HCT116 (cell line): ENCODE data around the gene ENGASE. TPM values are rescaled to one million over a fixed set of nuclear protein-coding genes. Genes with fewer than 3 reads are reported as not detected.

Experiments used
- ATAC-seq: fragments of 200-7000 bp; cut with Tn5 transposase; 2 replicates; pipeline ENCODE4 v1.9.1; 2020; ENCODE audit warnings: mild to moderate bottlenecking, moderate library complexity
- BruUV-seq: library from RNA; stranded (reverse); fragments of 400-500 nt; replicated peaks from 2 replicates; lab custom pipeline; 2021; lab: Mats Ljungman, UMichigan
- CTCF ChIA-PET: fragments of 300-600 bp; sonication (Branson Sonifier 250); formaldehyde crosslinking; loops from one replicate; lab custom pipeline; 2021; ENCODE audit warnings: antibody characterized with exemption; lab: Charles Lee
- POLR2A ChIA-PET: fragments of 300-600, 350-600 bp; sonication (Branson Sonifier 250); formaldehyde crosslinking; loops from one replicate; lab custom pipeline; 2021; ENCODE audit warnings: antibody characterized with exemption; lab: Charles Lee
- RAD21 ChIA-PET, 2 experiments: fragments of 300-600 bp; sonication (Branson Sonifier 250); formaldehyde crosslinking; loops; one replicate each; lab custom pipeline; 2023; ENCODE audit warnings: low total read pairs in 2 of 2; ENCODE audit not compliant: uncharacterized antibody in 2 of 2, unreplicated experiment in 2 of 2, low non-redundant PET in 1 of 2; lab: Charles Lee
- DNase-seq: peaks from one replicate; pipeline ENCODE4 v3.0.0-alpha.2; 2010; ENCODE audit warnings: low read depth, low spot score
- H2AFZ ChIP-seq: fragments of 200-600 bp; shearing (Covaris generic), sonication (generic); 2 replicates; pipeline ENCODE4 v1.6.1; 2017; ENCODE audit warnings: low read depth, mixed run types, mixed read lengths, antibody characterized with exemption, low read length; ENCODE audit not compliant: poor library complexity, severe bottlenecking
- H3K27ac ChIP-seq: 2 replicates; pipeline ENCODE4 v1.5.1; 2012; ENCODE audit warnings: low read depth, low read length
- H3K27me3 ChIP-seq: fragments of 200-600 bp; sonication (generic); 2 replicates; pipeline ENCODE4 v1.6.1; 2016; ENCODE audit warnings: mixed run types, low read length, mixed read lengths; ENCODE audit not compliant: insufficient read depth
- H3K36me3 ChIP-seq, 2 experiments: fragments of 200-500 bp in 1 of 2; fragments of 200-600 bp in 1 of 2; sonication (Bioruptor generic) in 1 of 2; sonication (generic) in 1 of 2; 2 replicates each; pipeline versions ENCODE4 v1.5.1 to v1.6.1; 2014 to 2016; ENCODE audit warnings: low read length in 2 of 2, inconsistent platforms in 1 of 2, mixed read lengths in 1 of 2, mixed run types in 1 of 2; ENCODE audit not compliant: insufficient read depth in 2 of 2, control insufficient read depth in 1 of 2
- H3K4me1 ChIP-seq, 2 experiments: fragments of 200-600 bp in 1 of 2; sonication (generic) in 1 of 2; 2 replicates each; pipeline versions ENCODE4 v1.5.1 to v1.6.1; 2012 to 2017; ENCODE audit warnings: low read length in 2 of 2, inconsistent platforms in 1 of 2, mild to moderate bottlenecking in 1 of 2, mixed read lengths in 1 of 2, mixed run types in 1 of 2, moderate library complexity in 1 of 2; ENCODE audit not compliant: insufficient read depth in 2 of 2, control insufficient read depth in 1 of 2
- H3K4me2 ChIP-seq: fragments of 200-600 bp; sonication (generic); 2 replicates; pipeline ENCODE4 v1.6.1; 2017; ENCODE audit warnings: mixed run types, low read length, mixed read lengths
- H3K4me3 ChIP-seq, 2 experiments: fragments of 200-600 bp in 1 of 2; sonication (generic) in 1 of 2; replicated peaks in 1 of 2; 2 replicates each; pipeline ENCODE4 v1.5.1; 2011 to 2016; ENCODE audit warnings: low read length in 2 of 2, control low read depth in 1 of 2, low read depth in 1 of 2, mild to moderate bottlenecking in 1 of 2, mixed read lengths in 1 of 2, mixed run types in 1 of 2
- H3K79me2 ChIP-seq: fragments of 200-600 bp; sonication (generic); 2 replicates; pipeline ENCODE4 v1.6.1; 2017; ENCODE audit warnings: mild to moderate bottlenecking, mixed run types, low read length, moderate library complexity, mixed read lengths; ENCODE audit not compliant: insufficient read depth
- H3K9ac ChIP-seq: fragments of 200-600 bp; sonication (generic); 2 replicates; pipeline ENCODE4 v1.6.1; 2016; ENCODE audit warnings: low read length, mixed read lengths
- H3K9me2 ChIP-seq: fragments of 200-600 bp; sonication (generic), shearing (Covaris generic); 2 replicates; pipeline ENCODE4 v1.6.1; 2017; ENCODE audit warnings: mixed run types, mild to moderate bottlenecking, moderate library complexity; ENCODE audit not compliant: insufficient read depth
- H3K9me3 ChIP-seq, 2 experiments: fragments of 200-500 bp in 1 of 2; fragments of 200-600 bp in 1 of 2; sonication (Bioruptor generic) in 1 of 2; sonication (generic) in 1 of 2; 2 replicates each; pipeline ENCODE4 v1.6.1; 2014 to 2017; ENCODE audit warnings: low read length in 2 of 2, mixed read lengths in 2 of 2, inconsistent platforms in 1 of 2, low read depth in 1 of 2, mild to moderate bottlenecking in 1 of 2, mixed run types in 1 of 2, moderate library complexity in 1 of 2; ENCODE audit not compliant: control insufficient read depth in 1 of 2, insufficient read depth in 1 of 2
- H4K20me1 ChIP-seq: fragments of 200-600 bp; sonication (generic), shearing (Covaris generic); 2 replicates; pipeline ENCODE4 v1.6.1; 2017; ENCODE audit warnings: mixed run types, mild to moderate bottlenecking, moderate library complexity; ENCODE audit not compliant: insufficient read depth
- CBX3 ChIP-seq: IDR thresholded peaks from 2 replicates; pipeline ENCODE4 v1.6.1; 2012; ENCODE audit warnings: low read depth
- CTCF ChIP-seq, 3 experiments: fragments of 200-600 bp in 1 of 3; sonication (generic) in 1 of 3; IDR thresholded peaks in 2 of 3; conservative IDR thresholded peaks in 1 of 3; 2 replicates each; pipeline ENCODE4 v1.5.1; 2012 to 2017; ENCODE audit warnings: low read depth in 2 of 3, low read length in 2 of 3, antibody characterized with exemption in 1 of 3, borderline replicate concordance in 1 of 3, control low read depth in 1 of 3, mild to moderate bottlenecking in 1 of 3, mixed read lengths in 1 of 3, mixed run types in 1 of 3, moderate library complexity in 1 of 3; ENCODE audit not compliant: insufficient read depth in 1 of 3
- ELF1 ChIP-seq: IDR thresholded peaks from 2 replicates; pipeline ENCODE4 v1.6.1; 2012; ENCODE audit warnings: low read depth, borderline replicate concordance
- EZH2phosphoT487 ChIP-seq: fragments of 200-600 bp; IDR thresholded peaks from 2 replicates; pipeline ENCODE4 v1.6.1; 2018; ENCODE audit warnings: antibody characterized with exemption, borderline replicate concordance
- FOSL1 ChIP-seq: IDR thresholded peaks from 2 replicates; pipeline ENCODE4 v1.6.1; 2012; ENCODE audit warnings: low read depth
- POLR2A ChIP-seq: IDR thresholded peaks from 2 replicates; pipeline ENCODE4 v1.7.0; 2011; ENCODE audit warnings: borderline replicate concordance; ENCODE audit not compliant: insufficient read depth, insufficient read length; ENCODE audit errors: extremely low read depth
- POLR2AphosphoS5 ChIP-seq: IDR thresholded peaks from 2 replicates; pipeline ENCODE4 v1.6.1; 2011; ENCODE audit warnings: mild to moderate bottlenecking, low read depth, low read length, moderate library complexity
- REST ChIP-seq: IDR thresholded peaks from 2 replicates; pipeline ENCODE4 v1.6.1; 2012; ENCODE audit warnings: low read depth
- SP1 ChIP-seq: IDR thresholded peaks from 2 replicates; pipeline ENCODE4 v1.6.1; 2012; ENCODE audit warnings: low read depth
- TCF7L2 ChIP-seq: IDR thresholded peaks from 2 replicates; pipeline ENCODE4 v1.7.0; 2011; ENCODE audit warnings: borderline replicate concordance, inconsistent platforms; ENCODE audit not compliant: insufficient read depth, insufficient read length; ENCODE audit errors: extremely low read depth
- YY1 ChIP-seq: IDR thresholded peaks from 2 replicates; pipeline ENCODE4 v1.6.1; 2011; ENCODE audit warnings: low read length, low read depth, moderate library complexity, mild to moderate bottlenecking; ENCODE audit not compliant: insufficient replicate concordance; ENCODE audit errors: extremely low read depth
- ZBTB33 ChIP-seq: IDR thresholded peaks from 2 replicates; pipeline ENCODE4 v1.6.1; 2011; ENCODE audit warnings: mild to moderate bottlenecking, low read length, moderate library complexity; ENCODE audit not compliant: insufficient replicate concordance; ENCODE audit errors: extremely low read depth
- ZFX ChIP-seq: fragments of 450-650 bp; IDR thresholded peaks from 2 replicates; pipeline ENCODE4 v1.6.1; 2017
- intact Hi-C: fragments of 100-400 bp; cut with micrococcal nuclease; formaldehyde crosslinking; loops from 2 replicates; pipeline ENCODE4 v1.10.0; 2022
- total RNA-seq: library from RNA; stranded (reverse); gene quantifications from one replicate; pipeline ENCODE4 v1.2.1, GENCODE V29; 2021; ENCODE audit not compliant: unreplicated experiment

ENGASE gene
- total RNA-seq, 1 experiment from 2014 or later, result 54.2 TPM

GRCh38 chr17:79085154-79085920, 10.7 kb downstream of the ENGASE start:
- no peaks in the 10 kb centered on the region for H3K79me2 ChIP-seq
- no peak overlapping the region for H3K4me2 ChIP-seq
- BruUV-seq, result no TSS peak
- ATAC-seq (no peak), DNase-seq (no peak)
- H3K9ac ChIP-seq, result no peak overlapping the region
- H3K36me3 ChIP-seq, result peaks cover 13 to 17% of the 10 kb centered on the region in 2 experiments; a peak in 3 of 4 replicates
- TF ChIP-seq ZFX (no peak), ZBTB33 (no peak), REST (no peak), POLR2AphosphoS5 (no peak), TCF7L2 (no peak), POLR2A (no peak), ELF1 (no peak), EZH2phosphoT487 (no peak), CTCF (IDR thresholded peaks at IDR 0.05 in 2 of 3, conservative IDR thresholded peaks at IDR 0.05 in 1 of 3; ENCODE audit: borderline replicate concordance in 1 of 3, insufficient read depth in 1 of 3, low read depth in 2 of 3, low read length in 2 of 3) (no peak), FOSL1 (no peak), CBX3 (no peak), SP1 (no peak), YY1 (no peak)
- intact Hi-C loops, result loop anchor here (5.0 kb wide), 1 partner anchor 92 kb away; no protein-coding TSS in a partner anchor
- no peaks in the 10 kb centered on the region for H3K9me3 ChIP-seq
- no peaks in the 10 kb centered on the region for H3K27me3 ChIP-seq
- no peak overlapping the region for H2AFZ ChIP-seq
- no peaks in the 10 kb centered on the region for H3K9me2 ChIP-seq
- no peaks in the 10 kb centered on the region for H3K4me1 ChIP-seq
- no peak overlapping the region for H3K4me3 ChIP-seq
- ChIA-PET CTCF (interaction anchor here (0.8 to 1.5 kb wide), 8 partner anchors 11 to 316 kb away, joined by 3 to 9 read pairs (median 4); partner anchors contain the start of gene ENGASE), RAD21 (no interaction called here), POLR2A (interaction anchor here (1.3 kb wide), 1 partner anchor 11 kb away, joined by 5 read pairs; the partner anchor contains the start of gene ENGASE)
- no peaks in the 10 kb centered on the region for H4K20me1 ChIP-seq
- H3K27ac ChIP-seq, result no peak overlapping the region
